Endometrium (tissue), 2 donors: ENCODE data around the gene SCUBE3.

Experiments
- FAIRE-seq: peaks from 2 replicates; lab custom pipeline; 2012; peaks lifted over from hg19 to GRCh38; lab: Jason Lieb, UNC
- donor health status: control.
- donor health status: control.

Gene SCUBE3

DNA sequence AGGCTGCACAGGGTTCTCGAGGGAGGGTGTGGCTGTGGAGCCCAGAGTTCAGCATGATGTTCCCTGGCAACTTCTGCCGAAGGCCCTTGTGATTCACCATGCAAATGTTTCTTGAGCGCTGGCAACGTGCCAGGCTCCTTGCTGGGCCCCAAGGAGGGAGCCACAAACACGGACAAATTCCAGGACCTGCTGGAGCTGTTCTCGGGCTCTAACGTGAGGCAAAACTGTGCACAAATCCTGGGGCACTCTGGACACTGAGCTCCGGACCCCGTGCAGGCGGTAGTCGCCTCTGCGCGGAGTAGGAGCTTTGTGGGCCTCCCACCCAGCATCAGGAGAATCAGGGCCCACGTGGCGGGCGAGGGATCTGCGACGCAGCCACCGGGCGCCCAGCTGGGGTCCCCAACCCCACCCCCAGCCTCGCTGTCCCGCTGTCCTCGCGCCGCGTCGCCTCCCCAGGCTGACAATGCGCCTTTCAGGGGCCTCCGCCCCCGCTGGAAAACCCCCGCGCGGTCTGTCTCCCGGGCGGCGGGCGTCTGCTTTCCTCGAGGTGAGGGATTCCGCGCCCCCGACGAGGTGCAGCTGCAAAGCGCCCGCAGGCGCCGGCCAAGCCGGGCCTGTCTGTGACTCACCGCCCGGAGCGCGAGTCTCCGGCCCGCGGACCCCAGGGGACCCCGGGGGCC, 31.7 kb upstream of the SCUBE3 start:
- no peak for FAIRE-seq

- FAIRE-seq, result no peak
Measured at GRCh38 chr6:35183281-35183680, 30.5 kb upstream of the SCUBE3 start.

DNA sequence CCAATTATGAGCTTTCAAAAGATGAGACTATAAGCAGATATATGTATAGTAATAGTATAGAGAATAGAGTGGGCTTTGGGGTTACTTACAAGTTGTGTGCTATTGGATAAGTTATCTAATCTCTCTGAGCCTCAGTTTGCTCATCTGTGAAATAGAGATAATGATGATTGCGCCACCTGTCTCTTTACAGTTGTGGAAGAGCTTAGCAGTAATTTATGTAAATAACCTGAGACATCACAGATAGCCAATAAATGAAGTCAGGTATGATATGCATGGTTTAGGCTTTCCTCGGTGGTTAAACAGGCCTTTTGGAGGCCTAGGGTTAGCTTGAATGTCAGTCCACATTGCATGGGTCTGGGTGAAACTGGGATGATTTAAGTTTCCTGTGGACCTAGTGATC, 29.8 kb upstream of the SCUBE3 start:
- FAIRE-seq, result no peak

DNA sequence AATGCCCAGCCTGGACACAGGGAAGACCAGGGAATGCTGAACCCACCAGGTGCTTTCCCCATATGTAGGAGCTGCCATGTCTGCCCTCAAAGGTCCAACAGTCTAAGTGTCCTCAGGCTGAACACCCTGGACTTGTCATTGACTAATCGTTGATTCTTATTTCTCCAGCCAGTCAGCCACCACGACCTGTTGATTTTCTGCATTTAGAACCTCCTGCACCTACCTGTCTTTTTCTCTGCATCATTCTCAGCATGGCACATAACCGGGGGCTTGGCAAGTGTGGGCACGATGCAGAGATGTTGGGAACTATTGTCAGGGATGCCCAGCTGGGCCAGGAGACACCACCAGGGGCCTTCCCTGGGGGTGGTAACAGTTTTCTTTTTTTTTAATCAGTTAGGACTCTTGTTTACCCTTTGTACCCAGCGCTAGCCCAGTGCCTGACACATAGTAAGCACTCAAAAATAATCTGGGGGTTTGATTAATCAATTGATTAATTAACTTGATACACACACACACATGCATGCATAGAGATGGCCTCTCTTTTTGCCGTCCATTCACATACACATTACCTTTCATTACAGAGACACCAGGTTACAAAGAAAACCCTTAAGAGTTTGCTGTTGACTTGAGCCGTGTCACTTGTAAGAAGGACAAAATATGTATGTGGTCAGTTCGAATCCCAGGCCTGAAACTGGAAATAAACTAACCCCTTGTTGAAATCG, 29.0 kb upstream of the SCUBE3 start:
- FAIRE-seq, result no peak

DNA sequence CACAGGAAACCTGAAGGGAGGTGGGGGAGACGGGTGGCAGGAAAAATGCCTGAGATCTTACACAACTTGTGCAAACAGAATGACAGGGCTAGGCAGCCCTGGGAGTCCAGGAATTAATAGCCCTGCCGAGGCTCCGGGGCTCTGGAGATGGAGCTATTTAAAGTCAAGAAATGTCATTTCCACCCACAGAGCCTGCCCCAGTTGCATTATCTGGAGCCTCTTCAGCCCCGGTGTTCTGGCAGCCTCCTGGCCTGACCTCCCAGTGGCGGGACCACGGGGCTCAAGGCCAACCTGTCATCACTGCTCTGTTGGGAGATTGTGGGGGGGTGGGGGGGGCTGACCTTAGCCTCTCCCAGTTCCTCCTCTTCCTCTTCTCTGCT, 28.5 kb upstream of the SCUBE3 start:
- FAIRE-seq, result no peak

- FAIRE-seq, result no peak
Measured at GRCh38 chr6:35185971-35186370, 27.8 kb upstream of the SCUBE3 start.

DNA sequence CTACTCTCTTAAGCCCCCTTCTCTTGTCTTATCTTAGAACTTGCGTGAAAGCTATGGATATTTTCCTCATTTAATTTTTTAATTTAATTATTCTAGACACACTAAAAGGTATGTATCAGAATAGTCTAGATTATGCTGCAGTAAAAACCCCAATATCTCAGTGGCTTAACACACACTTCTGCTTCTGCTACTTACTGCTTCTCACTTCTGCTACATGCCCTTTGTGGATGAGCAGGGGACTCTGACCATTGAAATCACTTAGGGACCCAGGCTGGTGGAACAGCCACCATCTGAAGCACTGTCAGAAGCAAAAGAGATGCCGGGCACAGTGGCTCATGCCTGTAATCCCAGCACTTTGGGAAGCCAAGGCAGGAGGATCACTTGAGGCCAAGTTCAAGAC, 27.2 kb upstream of the SCUBE3 start:
- FAIRE-seq, result no peak

DNA sequence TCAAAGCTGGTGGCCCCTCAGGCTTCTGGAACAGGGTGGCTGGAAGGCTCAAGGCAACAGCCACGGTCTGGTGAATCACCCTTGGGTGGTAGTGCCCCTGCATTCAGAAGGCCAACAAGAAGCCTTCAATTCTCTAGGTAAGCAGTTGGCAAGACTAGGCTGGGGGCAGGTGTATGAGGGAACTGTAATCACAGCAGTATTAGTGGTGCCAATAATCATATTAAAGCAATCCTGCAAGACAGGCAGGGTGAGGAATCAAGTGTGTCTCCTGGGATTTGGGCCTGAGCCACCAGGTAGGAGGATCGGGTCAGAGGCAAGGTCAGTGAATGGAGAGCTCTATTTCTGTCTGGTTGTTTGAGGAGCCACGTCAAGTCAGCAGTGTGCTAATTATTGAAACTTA, 24.9 kb upstream of the SCUBE3 start:
- no peak for FAIRE-seq

DNA sequence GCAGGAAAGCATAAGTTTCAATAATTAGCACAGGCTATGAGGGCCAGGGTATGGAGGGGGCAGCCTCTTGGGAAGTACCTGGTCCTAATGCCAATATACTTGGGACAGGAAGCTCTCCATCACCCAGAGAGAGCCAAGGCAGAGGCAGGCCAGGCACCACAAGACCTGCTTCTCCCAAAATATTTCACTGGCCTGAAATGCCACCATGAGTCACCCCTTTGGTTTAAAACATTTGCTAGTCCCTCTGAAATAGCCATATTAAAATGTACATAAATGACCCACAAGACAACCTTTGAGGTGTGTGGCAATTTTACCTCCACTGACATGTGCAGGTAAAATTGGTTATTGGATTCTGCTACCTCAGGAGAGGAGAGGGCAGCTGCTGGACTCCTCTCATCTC, 23.4 kb upstream of the SCUBE3 start:
- no peak for FAIRE-seq

DNA sequence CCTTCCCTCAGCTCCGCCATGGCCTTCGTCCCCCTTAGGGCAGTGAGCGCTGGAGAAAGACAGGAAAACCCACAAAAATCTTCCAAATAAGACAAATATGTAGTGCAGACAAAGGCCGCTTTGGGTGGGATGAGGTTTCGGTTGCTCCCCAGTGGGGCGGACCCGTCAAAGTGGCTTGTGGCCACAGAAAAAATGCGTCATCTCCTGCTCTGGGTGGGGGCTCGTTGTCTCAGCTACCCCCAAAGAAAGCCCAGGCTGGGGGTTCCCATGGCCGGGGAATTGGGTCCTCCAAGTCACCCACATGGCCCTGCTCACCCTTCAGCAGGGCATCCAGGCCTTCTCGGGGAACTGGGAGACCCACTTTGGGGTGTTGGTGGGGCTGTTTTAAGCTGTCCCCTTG, 21.9 kb upstream of the SCUBE3 start:
- FAIRE-seq, result no peak

DNA sequence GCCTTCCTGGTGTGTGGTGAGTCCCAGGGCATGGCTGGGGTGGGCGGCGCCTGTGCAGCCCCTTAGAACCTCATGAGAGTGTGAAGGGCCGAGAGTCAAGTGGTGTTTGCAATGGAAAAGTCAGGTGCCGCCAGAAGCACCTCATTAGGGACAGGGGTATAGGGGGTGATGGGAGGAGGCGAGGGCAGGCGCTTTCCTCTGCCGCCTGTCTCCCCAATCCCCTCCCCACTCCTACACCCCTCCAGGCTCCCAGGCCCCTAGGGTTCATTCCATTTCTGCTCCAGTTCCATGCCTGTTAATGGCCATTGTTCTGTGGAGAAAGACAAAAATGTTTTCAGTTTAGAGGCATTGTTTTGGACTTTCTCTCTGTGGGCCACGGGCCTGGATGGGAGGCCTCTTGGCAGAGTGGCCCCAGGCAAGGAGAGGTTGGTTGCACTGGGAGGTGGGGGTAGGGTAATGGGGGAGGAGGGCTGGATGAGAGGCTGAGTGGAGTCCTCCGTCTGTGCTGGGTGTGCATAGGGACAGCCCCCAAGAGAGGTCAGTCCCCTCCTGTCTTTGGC, 21.4 kb upstream of the SCUBE3 start:
- FAIRE-seq, result no peak

DNA sequence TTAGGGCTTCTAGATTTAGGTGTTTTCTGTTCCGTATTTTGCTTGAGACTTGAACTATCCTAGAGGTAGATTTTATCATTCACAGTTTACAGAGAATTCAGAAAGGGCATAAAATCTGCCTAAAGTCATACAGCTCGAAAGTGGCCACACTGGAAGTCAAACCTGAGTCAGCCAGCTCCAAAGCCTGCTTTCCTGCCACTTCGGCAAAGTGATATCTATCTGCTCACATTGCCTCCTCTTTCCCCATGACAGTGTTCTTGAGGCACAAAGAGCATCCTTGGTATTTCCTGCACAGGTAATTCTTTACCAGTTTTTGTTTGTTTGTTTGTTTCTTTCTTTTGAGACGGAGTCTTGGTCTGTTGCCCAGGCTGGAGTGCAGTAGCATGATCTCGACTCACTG, 19.4 kb upstream of the SCUBE3 start:
- FAIRE-seq, result no peak

- FAIRE-seq, result no peak
Measured at GRCh38 chr6:35195120-35195780, 18.5 kb upstream of the SCUBE3 start.

DNA sequence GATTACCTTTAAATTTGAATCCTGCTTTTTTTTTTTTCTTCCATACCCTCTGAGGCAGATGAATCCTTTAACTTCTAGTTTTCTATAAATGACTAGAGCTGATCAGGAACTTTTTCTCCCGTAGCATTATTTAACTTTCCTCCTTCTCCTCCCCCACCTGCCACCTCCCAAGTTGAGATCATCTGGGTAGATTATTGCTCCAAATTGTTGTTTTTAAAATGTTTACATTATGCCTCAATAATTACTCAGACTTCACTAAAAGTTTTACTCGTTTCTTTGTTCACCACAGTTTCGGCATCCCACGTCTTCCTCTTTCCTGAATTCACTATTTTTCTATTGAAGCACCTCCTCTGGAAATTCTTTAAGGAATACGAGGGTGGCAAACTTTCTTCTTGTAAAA, 16.6 kb upstream of the SCUBE3 start:
- no peak for FAIRE-seq

DNA sequence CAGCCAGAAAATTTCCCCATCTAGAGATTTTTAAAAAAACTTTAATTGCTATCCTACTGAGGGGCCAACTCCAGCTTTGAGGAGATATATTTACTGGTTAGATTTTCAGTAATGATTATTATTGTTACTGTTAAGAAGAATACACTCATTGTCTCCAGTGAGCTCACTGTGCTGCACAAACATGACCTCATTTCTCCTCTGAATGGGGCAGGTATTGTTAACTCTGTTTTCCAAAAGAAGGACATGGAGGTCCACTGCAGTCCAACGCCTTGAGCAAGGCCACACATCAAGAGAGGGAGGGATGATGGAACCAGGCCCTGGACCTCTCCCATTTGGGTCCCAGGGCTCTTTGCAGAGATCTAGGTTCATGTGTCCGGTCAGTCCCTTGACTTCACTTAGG, 13.9 kb upstream of the SCUBE3 start:
- FAIRE-seq, result no peak

DNA sequence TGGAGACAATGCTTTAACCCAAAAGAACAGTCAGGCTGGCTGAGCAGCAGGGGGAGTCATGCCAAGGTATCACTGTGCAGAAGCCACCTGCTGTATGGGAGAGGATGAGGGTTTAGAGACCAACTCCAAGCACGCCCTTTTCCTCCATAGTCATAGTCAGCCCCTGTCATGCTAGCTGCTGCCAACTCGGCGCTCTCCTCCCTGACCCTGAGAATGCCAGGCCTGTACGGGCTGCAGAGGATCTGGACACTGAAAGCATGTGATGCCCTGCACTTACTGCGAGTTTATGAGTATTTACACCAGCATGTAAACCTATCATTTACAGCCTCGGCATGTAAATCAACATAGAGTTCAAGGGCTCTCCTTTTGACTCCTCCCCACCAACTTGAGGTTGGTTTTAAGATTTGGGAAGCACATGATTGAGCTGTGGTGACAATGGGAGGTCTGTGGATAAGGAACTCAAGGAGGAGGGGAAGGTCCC, 11.7 kb upstream of the SCUBE3 start:
- FAIRE-seq, result no peak

GRCh38 chr6:35203152-35203670, 10.5 kb upstream of the SCUBE3 start:
- no peak for FAIRE-seq

DNA sequence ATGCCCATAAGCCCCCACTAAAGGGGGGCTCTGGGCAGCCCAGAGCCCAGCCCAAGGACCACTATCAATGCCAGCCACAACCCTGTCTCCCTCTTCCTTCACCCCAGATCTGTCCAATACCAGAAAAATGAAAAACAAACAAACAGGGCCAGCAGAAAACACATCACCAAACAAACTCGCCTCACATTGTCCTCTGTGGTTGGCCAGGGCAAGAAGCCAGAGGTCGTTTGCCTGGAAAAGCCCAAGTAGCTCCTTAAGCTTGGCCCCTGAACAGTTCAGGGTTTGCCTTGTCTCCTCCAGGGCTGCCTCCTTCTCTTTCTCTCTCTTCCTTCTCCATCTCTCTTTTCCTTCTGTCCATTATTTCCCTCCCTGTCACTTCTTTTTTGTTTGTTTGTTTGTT, 10.1 kb upstream of the SCUBE3 start:
- no peak for FAIRE-seq

DNA sequence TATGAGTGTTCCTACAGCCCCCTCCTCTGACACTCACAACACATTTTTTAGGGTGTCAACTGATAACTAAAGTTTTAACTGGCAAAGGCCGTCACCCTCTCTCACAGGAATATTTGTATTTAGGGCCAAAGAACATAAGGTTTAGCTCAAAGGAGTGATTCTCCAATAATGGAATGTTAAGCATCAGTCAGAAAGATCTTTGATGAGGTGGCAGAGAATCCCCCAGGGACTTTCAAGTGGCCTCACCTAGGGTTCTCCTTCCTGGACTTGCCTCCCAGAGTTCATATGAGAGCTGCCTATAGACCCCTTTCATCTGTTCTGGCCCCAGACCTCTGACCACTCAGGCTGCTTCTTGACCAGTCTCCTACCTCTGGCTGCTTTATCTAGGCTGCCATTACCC, 7.4 kb upstream of the SCUBE3 start:
- FAIRE-seq, result no peak

GRCh38 chr6:35208419-35208818, 5.3 kb upstream of the SCUBE3 start:
- no peak for FAIRE-seq

- FAIRE-seq, result no peak
Measured at GRCh38 chr6:35209081-35209480, 4.7 kb upstream of the SCUBE3 start.

- no peak for FAIRE-seq
Measured at GRCh38 chr6:35209622-35210247, 4.0 kb upstream of the SCUBE3 start.
